NT2/D1 (cell line): Measurements from ENCODE around the gene MECR.
"Not testable (repeated sequence)": the region's sequence is repeated elsewhere in the genome, so short reads cannot be mapped to it uniquely, and the experiment has no call there.

Experiments used
- DNase-seq: peaks from one replicate; pipeline ENCODE4 v3.0.0-alpha.2; 2011; ENCODE audit warnings: low read depth, low spot score
- H3K27me3 ChIP-seq: 2 replicates; pipeline ENCODE4 v1.6.0; 2011; ENCODE audit warnings: mild to moderate bottlenecking; ENCODE audit not compliant: insufficient read length, insufficient read depth
- H3K36me3 ChIP-seq: 2 replicates; pipeline ENCODE4 v1.6.1; 2011; ENCODE audit warnings: mild to moderate bottlenecking, low read length, mixed read lengths; ENCODE audit not compliant: insufficient read depth, insufficient read length
- H3K4me1 ChIP-seq: 2 replicates; pipeline ENCODE4 v1.5.1; 2011; ENCODE audit not compliant: insufficient read depth, insufficient read length
- H3K4me3 ChIP-seq: 2 replicates; pipeline ENCODE4 v1.5.1; 2011; ENCODE audit warnings: low read depth; ENCODE audit not compliant: insufficient read length
- H3K9ac ChIP-seq: 2 replicates; pipeline ENCODE4 v1.6.0; 2011; ENCODE audit warnings: low read depth; ENCODE audit not compliant: insufficient read length
- H3K9me3 ChIP-seq: 2 replicates; pipeline ENCODE4 v1.5.1; 2011; ENCODE audit warnings: mild to moderate bottlenecking, low read length; ENCODE audit not compliant: insufficient read depth
- SUZ12 ChIP-seq: IDR thresholded peaks from 2 replicates; pipeline ENCODE4 v1.6.1; 2011; ENCODE audit not compliant: insufficient read length, insufficient read depth; ENCODE audit errors: extremely low read depth
- YY1 ChIP-seq: IDR thresholded peaks from 2 replicates; pipeline ENCODE4 v1.6.1; 2011; ENCODE audit not compliant: insufficient read length, insufficient read depth
- ZNF274 ChIP-seq: IDR thresholded peaks from 2 replicates; pipeline ENCODE4 v1.6.1; 2011; ENCODE audit warnings: mild to moderate bottlenecking, low read depth, low read length

The MECR gene

GRCh38 chr1:29222686-29223085 lies 8.0 kb downstream of the MECR start:
- peaks cover 59% of the 10 kb centered on the region for H3K36me3 ChIP-seq
- DNase-seq, result no peak
- H3K27me3 ChIP-seq, result no peaks in the 10 kb centered on the region
- no peaks in the 10 kb centered on the region for H3K9me3 ChIP-seq
- no peak overlapping the region for H3K9ac ChIP-seq
- no peaks in the 10 kb centered on the region for H3K4me1 ChIP-seq
- no peak overlapping the region for H3K4me3 ChIP-seq
- no peak for TF ChIP-seq ZNF274

GRCh38 chr1:29222260-29222659 lies 8.5 kb downstream of the MECR start:
- H3K9me3 ChIP-seq, H3K9ac ChIP-seq, DNase-seq, H3K27me3 ChIP-seq, H3K4me1 ChIP-seq, H3K4me3 ChIP-seq: not testable (repeated sequence)
- H3K36me3 ChIP-seq, result peaks cover 63% of the 10 kb centered on the region

DNA sequence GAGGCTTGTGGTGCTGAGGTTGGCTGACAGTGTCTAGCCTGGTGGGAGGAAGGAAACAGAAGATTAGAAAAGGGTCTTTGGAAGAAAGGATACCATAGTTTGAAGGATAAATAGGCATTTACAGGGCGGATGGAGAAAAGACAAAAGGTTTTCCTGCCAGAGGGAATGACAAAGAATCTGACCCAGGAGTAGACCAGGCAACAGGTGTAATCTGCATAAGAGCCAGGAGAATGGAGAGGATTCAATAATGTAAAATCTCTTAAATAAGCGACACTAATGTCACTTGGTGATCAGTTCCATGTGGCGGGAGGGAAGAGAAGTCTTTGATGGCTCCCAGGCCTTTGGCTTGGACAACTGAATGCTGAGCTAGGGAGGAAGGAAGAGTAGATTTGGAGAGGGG lies 9.4 kb downstream of the MECR start:
- peaks cover 67% of the 10 kb centered on the region for H3K36me3 ChIP-seq
- no peaks in the 10 kb centered on the region for H3K4me1 ChIP-seq
- TF ChIP-seq YY1 (no peak), ZNF274 (no peak), SUZ12 (no peak)
- no peaks in the 10 kb centered on the region for H3K9me3 ChIP-seq
- no peak overlapping the region for H3K4me3 ChIP-seq
- no peaks in the 10 kb centered on the region for H3K27me3 ChIP-seq
- no peak for DNase-seq
- H3K9ac ChIP-seq, result no peak overlapping the region

DNA sequence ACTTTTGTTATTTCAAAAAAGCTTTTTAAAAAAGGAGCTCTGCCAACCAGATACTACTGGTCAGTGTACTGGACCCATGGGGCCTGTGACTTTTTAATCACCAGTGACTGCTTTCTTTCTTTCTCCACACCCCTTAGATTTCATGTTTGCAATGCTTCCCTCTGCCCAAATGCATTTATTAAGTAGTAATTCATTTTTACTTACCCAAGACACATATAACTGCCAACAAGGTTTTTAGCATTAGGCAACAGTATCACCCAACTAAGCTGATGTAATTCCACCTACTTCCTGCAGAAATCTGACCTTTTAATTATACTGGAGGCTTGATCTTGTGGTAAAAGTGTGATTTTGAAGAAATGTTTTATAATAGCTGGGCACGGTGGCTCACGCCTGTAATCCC lies 12.5 kb downstream of the MECR start:
- no peak overlapping the region for H3K9ac ChIP-seq
- H3K9me3 ChIP-seq, result no peaks in the 10 kb centered on the region
- no peaks in the 10 kb centered on the region for H3K27me3 ChIP-seq
- H3K4me3 ChIP-seq, result no peak overlapping the region
- H3K4me1 ChIP-seq, result no peaks in the 10 kb centered on the region
- DNase-seq, result no peak
- no peak for TF ChIP-seq ZNF274
- TF ChIP-seq SUZ12, result no peak
- TF ChIP-seq YY1, result no peak
- H3K36me3 ChIP-seq, result peaks cover 66% of the 10 kb centered on the region

GRCh38 chr1:29217633-29218032 lies 13.1 kb downstream of the MECR start:
- no peaks in the 10 kb centered on the region for H3K9me3 ChIP-seq
- no peak for TF ChIP-seq SUZ12
- no peak for TF ChIP-seq ZNF274
- no peak for TF ChIP-seq YY1
- no peak for DNase-seq
- H3K36me3 ChIP-seq, result peaks cover 69% of the 10 kb centered on the region
- no peak overlapping the region for H3K4me3 ChIP-seq
- no peak overlapping the region for H3K9ac ChIP-seq
- H3K27me3 ChIP-seq, result no peaks in the 10 kb centered on the region
- H3K4me1 ChIP-seq, result no peaks in the 10 kb centered on the region

GRCh38 chr1:29213055-29213454 lies 17.7 kb downstream of the MECR start:
- peaks cover 4% of the 10 kb centered on the region for H3K4me1 ChIP-seq
- H3K4me3 ChIP-seq, result no peak overlapping the region
- no peak for TF ChIP-seq ZNF274
- TF ChIP-seq SUZ12, result no peak
- TF ChIP-seq YY1, result no peak
- no peak for DNase-seq
- H3K36me3 ChIP-seq, result peaks cover 77% of the 10 kb centered on the region
- H3K9ac ChIP-seq, result no peak overlapping the region
- no peaks in the 10 kb centered on the region for H3K9me3 ChIP-seq
- H3K27me3 ChIP-seq, result no peaks in the 10 kb centered on the region

DNA sequence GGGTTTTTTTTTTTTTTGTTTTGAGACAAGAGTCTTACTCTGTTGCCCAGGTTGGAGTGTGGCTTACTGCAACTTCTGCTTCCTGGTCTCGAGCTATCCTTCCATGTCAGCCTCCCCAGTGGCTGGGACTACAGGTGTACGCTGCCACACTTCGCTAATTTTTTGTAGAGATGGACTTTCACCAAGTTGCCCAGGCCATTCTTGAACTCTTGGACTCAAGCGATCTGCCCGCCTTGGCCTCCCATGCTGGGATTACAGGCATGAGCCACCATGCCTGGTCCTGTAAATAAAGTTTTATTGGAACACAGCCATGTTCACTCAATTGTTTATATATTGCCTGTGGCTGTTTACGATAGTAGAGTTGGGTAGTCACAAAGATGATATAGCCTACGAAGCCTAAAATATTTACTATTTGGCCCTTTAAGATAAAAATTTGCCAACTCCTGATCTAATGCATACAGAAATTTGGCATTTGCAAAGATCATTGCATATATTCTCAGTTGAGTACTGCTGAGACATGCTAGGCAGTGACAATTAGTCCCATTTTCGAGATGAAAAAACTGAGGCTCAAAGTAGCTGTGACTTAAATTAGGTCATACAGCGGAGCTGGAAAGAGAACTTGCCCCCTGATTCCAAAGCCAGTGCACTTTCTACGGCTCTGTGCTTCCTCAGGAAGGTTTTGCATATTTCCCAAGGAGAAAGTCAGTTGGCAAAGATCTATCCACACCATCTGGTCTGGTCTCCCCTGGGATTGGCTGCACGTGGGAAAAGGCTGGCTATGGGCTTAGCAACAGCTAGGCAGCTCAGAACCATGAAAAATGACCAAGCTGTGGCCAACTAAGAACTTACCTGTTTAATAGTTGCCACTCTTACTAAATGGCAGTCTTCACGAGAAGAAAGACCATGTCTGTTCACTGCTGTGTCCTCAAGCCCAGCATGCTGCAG lies 19.4 kb downstream of the MECR start:
- Histone ChIP-seq H3K4me1 (peaks cover 4% of the 10 kb centered on the region), H3K9ac (no peak overlapping the region), H3K9me3 (no peaks in the 10 kb centered on the region), H3K36me3 (peaks cover 72% of the 10 kb centered on the region), H3K27me3 (no peaks in the 10 kb centered on the region), H3K4me3 (no peak overlapping the region)
- no peak for TF ChIP-seq SUZ12
- TF ChIP-seq ZNF274, result no peak
- no peak for TF ChIP-seq YY1
- DNase-seq, result no peak
